Neural cell (in vitro differentiated cells): ENCODE measurements around the gene PLXNA4. TPM values are rescaled to one million over a fixed set of nuclear protein-coding genes. Genes with fewer than 3 reads are reported as not detected.

Source experiments
- H2AFZ ChIP-seq: fragments of 200-600, 300-800 bp; sonication (generic), shearing (Covaris generic); 2 replicates; pipeline ENCODE4 v1.6.0; 2014; ENCODE audit warnings: low read depth, mild to moderate bottlenecking, antibody characterized with exemption, low read length, moderate library complexity
- H3F3A ChIP-seq: fragments of 200-600 bp; shearing (Covaris generic); 2 replicates; pipeline ENCODE4 v1.6.1; 2016; ENCODE audit warnings: mild to moderate bottlenecking, moderate library complexity, mixed read lengths, antibody characterized with exemption, low read length; ENCODE audit not compliant: insufficient read depth, poor library complexity, severe bottlenecking
- H3K27ac ChIP-seq: fragments of 200-600, 300-800 bp; sonication (generic), shearing (Covaris generic); 2 replicates; pipeline ENCODE4 v1.5.1; 2014; ENCODE audit warnings: mild to moderate bottlenecking, low read length, moderate library complexity
- H3K27me3 ChIP-seq: fragments of 300-800, 200-600 bp; sonication (generic), shearing (Covaris generic); 2 replicates; pipeline ENCODE4 v1.6.0; 2014; ENCODE audit warnings: mild to moderate bottlenecking, low read depth, low read length, moderate library complexity; ENCODE audit not compliant: insufficient read depth
- H3K36me3 ChIP-seq: fragments of 300-800, 200-600 bp; sonication (generic), shearing (Covaris generic); 2 replicates; pipeline ENCODE4 v1.5.1; 2014; ENCODE audit warnings: mild to moderate bottlenecking, antibody characterized with exemption, low read length, moderate library complexity; ENCODE audit not compliant: insufficient read depth
- H3K4me2 ChIP-seq: fragments of 300-800, 200-600 bp; sonication (generic), shearing (Covaris generic); 2 replicates; pipeline ENCODE4 v1.6.0; 2014; ENCODE audit warnings: mild to moderate bottlenecking, low read length
- H3K4me3 ChIP-seq: fragments of 300-800, 200-600 bp; sonication (generic), shearing (Covaris generic); 2 replicates; pipeline ENCODE4 v1.5.1; 2014; ENCODE audit warnings: mild to moderate bottlenecking, low read length, moderate library complexity
- H3K79me2 ChIP-seq: fragments of 200-600 bp; shearing (Covaris generic); replicated peaks from 2 replicates; pipeline ENCODE4 v1.6.0; 2014; ENCODE audit warnings: mild to moderate bottlenecking, low read length, moderate library complexity; ENCODE audit not compliant: insufficient read depth
- H3K9ac ChIP-seq: fragments of 300-800, 200-600 bp; sonication (generic), shearing (Covaris generic); 2 replicates; pipeline ENCODE4 v1.6.1; 2016; ENCODE audit warnings: mild to moderate bottlenecking, low read length, mixed read lengths
- H3K9me2 ChIP-seq: fragments of 200-600 bp; shearing (Covaris generic); 2 replicates; pipeline ENCODE4 v1.6.1; 2016; ENCODE audit warnings: mild to moderate bottlenecking, low read length, mixed read lengths; ENCODE audit not compliant: insufficient read depth
- H3K9me3 ChIP-seq: fragments of 200-600, 300-800 bp; sonication (generic), shearing (Covaris generic); 2 replicates; pipeline ENCODE4 v1.6.1; 2016; ENCODE audit warnings: mild to moderate bottlenecking, mixed run types, low read length, moderate library complexity, mixed read lengths
- H4K20me1 ChIP-seq: fragments of 200-600 bp; shearing (Covaris generic); 2 replicates; pipeline ENCODE4 v1.6.1; 2016; ENCODE audit warnings: mild to moderate bottlenecking, mixed run types; ENCODE audit not compliant: insufficient read depth
- EP300 ChIP-seq: fragments of 450-650 bp; conservative IDR thresholded peaks from 2 replicates; pipeline ENCODE4 v1.6.1; 2014; ENCODE audit warnings: antibody characterized with exemption, mild to moderate bottlenecking, moderate library complexity; ENCODE audit not compliant: poor library complexity, severe bottlenecking
- EZH2 ChIP-seq: fragments of 200-600, 300-800 bp; shearing (Covaris generic), sonication (generic); IDR thresholded peaks from 2 replicates; pipeline ENCODE4 v1.6.1; 2014; ENCODE audit warnings: antibody characterized with exemption, low read length, borderline replicate concordance, mild to moderate bottlenecking; ENCODE audit not compliant: insufficient read depth, poor library complexity, severe bottlenecking
- MXI1 ChIP-seq: fragments of 450-650 bp; conservative IDR thresholded peaks from 2 replicates; pipeline ENCODE4 v1.6.1; 2014; ENCODE audit warnings: antibody characterized with exemption, mild to moderate bottlenecking; ENCODE audit not compliant: poor library complexity, severe bottlenecking
- POLR2AphosphoS5 ChIP-seq: IDR thresholded peaks from 2 replicates; pipeline ENCODE4 v1.6.1; 2012
- RAD21 ChIP-seq: fragments of 450-650 bp; conservative IDR thresholded peaks from 2 replicates; pipeline ENCODE4 v1.6.1; 2014; ENCODE audit warnings: antibody characterized with exemption, mild to moderate bottlenecking, moderate library complexity
- SMC3 ChIP-seq: fragments of 450-650 bp; conservative IDR thresholded peaks from 2 replicates; pipeline ENCODE4 v1.6.1; 2014; ENCODE audit warnings: antibody characterized with exemption, mild to moderate bottlenecking, moderate library complexity; ENCODE audit not compliant: poor library complexity
- TAF1 ChIP-seq: IDR thresholded peaks from 2 replicates; pipeline ENCODE4 v1.6.1; 2012; ENCODE audit warnings: low read depth
- polyA plus RNA-seq: library from polyadenylated mRNA; depleted of rRNA; stranded (reverse); fragments of >200 nt; gene quantifications from 2 replicates; pipeline ENCODE4 v1.2.3, GENCODE V29; 2014
- TF ChIP-seq, protein P1 (sequence below): fragments of 450-650 bp; IDR thresholded peaks from 2 replicates; pipeline ENCODE4 v1.5.1; 2014; ENCODE audit warnings: antibody characterized with exemption, mild to moderate bottlenecking, moderate library complexity; ENCODE audit not compliant: poor library complexity, severe bottlenecking
- TF ChIP-seq, protein P2 (sequence below): IDR thresholded peaks from 2 replicates; pipeline ENCODE4 v1.6.1; 2012; ENCODE audit warnings: borderline replicate concordance

The PLXNA4 gene
- polyA plus RNA-seq, 1 donor from 2014 or later, result 7.2 TPM

DNA sequence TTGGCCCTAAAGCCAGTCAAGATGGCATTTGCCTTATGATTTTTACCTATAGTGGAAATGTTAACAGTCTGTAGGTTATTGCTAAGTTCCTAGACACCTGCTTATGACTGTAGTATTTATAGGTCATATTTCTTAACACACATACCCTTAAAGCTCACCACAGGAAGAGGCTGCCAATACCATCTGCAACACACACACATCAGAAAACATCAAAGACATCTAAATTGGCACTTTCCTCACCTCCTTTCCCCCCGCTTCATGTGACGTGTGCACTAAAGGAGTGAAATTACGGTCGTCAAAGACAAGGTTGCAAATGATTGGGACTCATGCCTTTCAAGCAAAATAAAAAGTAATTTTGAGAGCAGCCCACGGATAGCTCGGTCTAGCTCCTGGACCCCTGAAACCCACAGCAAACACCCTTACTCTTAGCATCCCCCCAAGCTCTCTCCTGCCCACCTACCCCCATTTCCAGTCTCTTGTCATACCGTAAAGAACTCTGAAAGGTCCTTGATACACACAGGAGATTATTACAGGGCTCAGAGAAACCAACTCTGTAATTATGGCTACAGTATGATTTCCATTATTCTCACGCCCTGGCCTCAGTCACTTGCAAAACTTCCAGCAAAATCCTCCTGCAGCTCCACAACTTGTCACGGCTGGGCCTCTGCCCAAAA lies 90.5 kb downstream of the PLXNA4 start:
- no peak overlapping the region for H3K9ac ChIP-seq

DNA sequence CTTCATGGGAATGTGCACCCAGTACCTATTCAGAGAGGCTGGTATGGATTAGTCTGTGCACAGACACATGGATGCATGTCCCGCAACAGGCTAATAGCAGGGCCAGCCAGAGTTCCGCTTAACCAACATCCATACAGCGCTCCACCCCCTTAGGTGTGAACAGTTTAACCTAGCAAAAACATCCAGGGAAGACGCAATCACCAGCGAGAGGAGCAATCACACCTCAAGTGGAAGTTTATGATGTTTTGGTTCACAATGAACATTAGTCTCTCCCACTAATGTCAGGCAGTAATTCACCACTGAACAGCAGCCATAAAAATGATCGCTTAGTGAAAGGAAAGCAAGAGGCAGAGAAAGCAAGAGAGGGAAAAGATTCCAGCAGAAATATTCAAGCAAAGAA lies 91.1 kb downstream of the PLXNA4 start:
- Histone ChIP-seq H3K27ac (peak overlapping the region; percentile 15), H3K4me3 (no peak overlapping the region), H3K79me2 (no peaks in the 10 kb centered on the region), H3K36me3 (no peaks in the 10 kb centered on the region), H3K9me3 (no peaks in the 10 kb centered on the region), H4K20me1 (no peaks in the 10 kb centered on the region), H3F3A (no peaks in the 10 kb centered on the region), H3K9me2 (no peaks in the 10 kb centered on the region), H3K4me2 (no peak overlapping the region), H3K27me3 (no peaks in the 10 kb centered on the region), H2AFZ (no peak overlapping the region), H3K9ac (no peak overlapping the region)
- no peak for TF ChIP-seq RAD21
- no peak for TF ChIP-seq MXI1
- TF ChIP-seq, protein P1, sequence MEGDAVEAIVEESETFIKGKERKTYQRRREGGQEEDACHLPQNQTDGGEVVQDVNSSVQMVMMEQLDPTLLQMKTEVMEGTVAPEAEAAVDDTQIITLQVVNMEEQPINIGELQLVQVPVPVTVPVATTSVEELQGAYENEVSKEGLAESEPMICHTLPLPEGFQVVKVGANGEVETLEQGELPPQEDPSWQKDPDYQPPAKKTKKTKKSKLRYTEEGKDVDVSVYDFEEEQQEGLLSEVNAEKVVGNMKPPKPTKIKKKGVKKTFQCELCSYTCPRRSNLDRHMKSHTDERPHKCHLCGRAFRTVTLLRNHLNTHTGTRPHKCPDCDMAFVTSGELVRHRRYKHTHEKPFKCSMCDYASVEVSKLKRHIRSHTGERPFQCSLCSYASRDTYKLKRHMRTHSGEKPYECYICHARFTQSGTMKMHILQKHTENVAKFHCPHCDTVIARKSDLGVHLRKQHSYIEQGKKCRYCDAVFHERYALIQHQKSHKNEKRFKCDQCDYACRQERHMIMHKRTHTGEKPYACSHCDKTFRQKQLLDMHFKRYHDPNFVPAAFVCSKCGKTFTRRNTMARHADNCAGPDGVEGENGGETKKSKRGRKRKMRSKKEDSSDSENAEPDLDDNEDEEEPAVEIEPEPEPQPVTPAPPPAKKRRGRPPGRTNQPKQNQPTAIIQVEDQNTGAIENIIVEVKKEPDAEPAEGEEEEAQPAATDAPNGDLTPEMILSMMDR, result no peak
- TF ChIP-seq SMC3, result no peak

More for the DNA sequence above, 90.5 kb downstream of the PLXNA4 start:
- Histone ChIP-seq H3K27ac (peak overlapping the region; percentile 15), H3K9me2 (no peaks in the 10 kb centered on the region), H3K9me3 (no peaks in the 10 kb centered on the region), H3K36me3 (no peaks in the 10 kb centered on the region), H2AFZ (no peak overlapping the region), H3K27me3 (no peaks in the 10 kb centered on the region), H3F3A (no peaks in the 10 kb centered on the region), H4K20me1 (no peaks in the 10 kb centered on the region), H3K79me2 (no peaks in the 10 kb centered on the region), H3K4me3 (no peak overlapping the region), H3K4me2 (no peak overlapping the region)
- no peak for TF ChIP-seq MXI1
- TF ChIP-seq, protein P2, sequence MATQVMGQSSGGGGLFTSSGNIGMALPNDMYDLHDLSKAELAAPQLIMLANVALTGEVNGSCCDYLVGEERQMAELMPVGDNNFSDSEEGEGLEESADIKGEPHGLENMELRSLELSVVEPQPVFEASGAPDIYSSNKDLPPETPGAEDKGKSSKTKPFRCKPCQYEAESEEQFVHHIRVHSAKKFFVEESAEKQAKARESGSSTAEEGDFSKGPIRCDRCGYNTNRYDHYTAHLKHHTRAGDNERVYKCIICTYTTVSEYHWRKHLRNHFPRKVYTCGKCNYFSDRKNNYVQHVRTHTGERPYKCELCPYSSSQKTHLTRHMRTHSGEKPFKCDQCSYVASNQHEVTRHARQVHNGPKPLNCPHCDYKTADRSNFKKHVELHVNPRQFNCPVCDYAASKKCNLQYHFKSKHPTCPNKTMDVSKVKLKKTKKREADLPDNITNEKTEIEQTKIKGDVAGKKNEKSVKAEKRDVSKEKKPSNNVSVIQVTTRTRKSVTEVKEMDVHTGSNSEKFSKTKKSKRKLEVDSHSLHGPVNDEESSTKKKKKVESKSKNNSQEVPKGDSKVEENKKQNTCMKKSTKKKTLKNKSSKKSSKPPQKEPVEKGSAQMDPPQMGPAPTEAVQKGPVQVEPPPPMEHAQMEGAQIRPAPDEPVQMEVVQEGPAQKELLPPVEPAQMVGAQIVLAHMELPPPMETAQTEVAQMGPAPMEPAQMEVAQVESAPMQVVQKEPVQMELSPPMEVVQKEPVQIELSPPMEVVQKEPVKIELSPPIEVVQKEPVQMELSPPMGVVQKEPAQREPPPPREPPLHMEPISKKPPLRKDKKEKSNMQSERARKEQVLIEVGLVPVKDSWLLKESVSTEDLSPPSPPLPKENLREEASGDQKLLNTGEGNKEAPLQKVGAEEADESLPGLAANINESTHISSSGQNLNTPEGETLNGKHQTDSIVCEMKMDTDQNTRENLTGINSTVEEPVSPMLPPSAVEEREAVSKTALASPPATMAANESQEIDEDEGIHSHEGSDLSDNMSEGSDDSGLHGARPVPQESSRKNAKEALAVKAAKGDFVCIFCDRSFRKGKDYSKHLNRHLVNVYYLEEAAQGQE, result peak; percentile 22
- peak; percentile 51 for TF ChIP-seq POLR2AphosphoS5
- TF ChIP-seq EP300, result no peak

DNA sequence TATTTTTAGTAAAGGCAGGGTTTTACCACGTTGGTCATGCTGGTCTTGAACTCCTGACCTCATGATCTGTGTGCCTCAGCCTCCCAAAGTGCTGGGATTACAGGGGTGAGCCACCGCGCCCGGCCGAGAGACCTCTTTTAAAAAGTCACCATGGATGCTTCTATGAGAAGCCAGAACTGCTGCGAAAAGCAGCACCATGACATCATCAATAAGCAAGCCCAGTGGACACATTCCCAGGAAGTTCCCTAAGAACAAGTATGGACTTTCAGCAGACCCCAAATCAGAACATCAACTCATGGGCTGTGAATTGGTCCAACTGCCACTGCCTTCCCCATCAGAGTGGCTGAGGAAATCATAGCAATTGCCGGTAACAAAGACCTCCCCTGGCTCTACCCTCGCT lies 93.4 kb downstream of the PLXNA4 start:
- Histone ChIP-seq H2AFZ (no peak overlapping the region), H3F3A (no peaks in the 10 kb centered on the region), H3K9me3 (no peaks in the 10 kb centered on the region), H3K27ac (no peak overlapping the region), H3K36me3 (no peaks in the 10 kb centered on the region), H3K4me3 (no peak overlapping the region), H4K20me1 (no peaks in the 10 kb centered on the region), H3K27me3 (no peaks in the 10 kb centered on the region), H3K9ac (no peak overlapping the region), H3K79me2 (no peaks in the 10 kb centered on the region), H3K4me2 (no peak overlapping the region), H3K9me2 (no peaks in the 10 kb centered on the region)
- no peak for TF ChIP-seq POLR2AphosphoS5
- no peak for TF ChIP-seq SMC3
- TF ChIP-seq, protein P2, result no peak
- TF ChIP-seq RAD21, result no peak
- no peak for TF ChIP-seq TAF1
- no peak for TF ChIP-seq MXI1
- TF ChIP-seq, protein P1, result no peak
- no peak for TF ChIP-seq EZH2
- TF ChIP-seq EP300, result no peak
